ENCODE results near the gene KRAS.

Gene KRAS

GRCh38 chr12:25254271-25254880 lies 3.6 kb upstream of the KRAS start:
- DNase-seq = no peak

DNA sequence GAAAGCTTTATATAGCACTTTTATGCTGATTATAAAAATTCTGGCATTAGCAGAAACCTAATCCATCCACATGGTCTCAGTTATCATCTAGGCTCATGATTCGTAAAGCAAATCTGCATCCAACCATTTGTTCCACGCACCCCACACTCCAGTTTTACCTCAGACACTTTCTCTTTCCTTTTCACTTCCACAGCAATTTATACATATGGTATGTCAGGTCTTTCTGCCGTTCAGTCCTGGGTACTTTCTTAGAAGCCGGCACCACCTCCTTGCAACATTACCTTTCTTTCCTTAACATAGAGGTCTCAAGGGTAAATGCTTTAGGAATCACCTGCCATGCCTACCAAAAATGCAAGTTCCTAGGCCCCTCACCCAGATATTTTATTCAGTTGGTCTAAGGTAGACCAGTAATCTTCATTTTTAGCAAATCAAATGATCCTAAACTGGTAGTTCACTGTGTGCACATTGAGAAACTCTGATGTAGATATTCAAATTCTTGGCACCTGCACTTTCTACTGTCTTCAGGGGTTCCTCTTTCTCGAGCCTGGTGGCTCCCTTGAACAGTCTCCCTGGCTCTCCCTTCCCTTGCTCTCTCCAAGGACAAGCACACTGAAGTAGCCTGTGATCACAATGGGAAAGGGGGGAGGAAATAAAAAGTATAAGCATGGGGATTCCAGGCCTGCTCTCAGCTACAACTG lies 2.8 kb upstream of the KRAS start:
- no peak for DNase-seq

GRCh38 chr12:25252946-25253345 lies 2.2 kb upstream of the KRAS start:
- no peak for DNase-seq

DNA sequence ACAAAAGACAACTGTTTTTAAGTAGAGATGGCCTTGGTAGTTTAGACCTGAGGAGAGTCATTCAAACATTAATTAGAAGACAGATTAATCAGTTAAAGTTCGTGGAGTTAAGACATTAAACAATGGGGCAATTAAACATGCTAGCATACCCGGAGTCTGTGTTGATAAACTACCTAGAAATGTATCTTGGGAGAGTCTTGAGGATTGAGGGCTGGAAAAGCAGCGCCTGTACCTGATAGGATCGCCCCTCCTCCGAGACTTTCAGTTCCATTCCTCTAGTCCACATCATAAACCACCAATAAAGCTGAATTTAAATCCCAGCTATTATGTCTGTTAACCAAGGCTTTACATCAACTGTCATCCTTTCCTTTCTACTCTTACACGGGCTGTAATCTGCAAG lies 1.0 kb upstream of the KRAS start:
- DNase-seq = no peak

- no peak for DNase-seq
These were observed 594 bp downstream of the KRAS start for GRCh38 chr12:25249931-25250738.

- no peak for DNase-seq
These were observed 2.0 kb downstream of the KRAS start for GRCh38 chr12:25248732-25249131.

DNA sequence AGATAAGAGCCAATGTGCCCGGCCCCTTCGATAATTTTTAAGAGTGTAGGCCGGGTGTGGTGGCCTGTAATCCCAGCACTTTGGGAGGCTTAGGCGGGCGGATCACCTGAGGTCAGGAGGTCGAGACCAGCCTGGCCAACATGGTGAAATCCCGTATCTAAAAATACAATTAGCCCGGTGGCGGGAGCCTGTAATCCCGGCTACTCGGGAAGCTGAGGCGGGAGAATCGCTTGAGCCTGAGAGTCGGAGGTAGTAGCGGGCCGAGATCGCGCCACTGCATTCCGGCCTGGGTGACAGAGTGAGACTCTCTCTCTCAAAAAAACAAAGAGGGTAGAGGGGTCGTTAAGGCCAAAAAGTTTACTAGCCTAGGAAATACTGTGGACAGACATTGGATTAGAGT lies 2.6 kb downstream of the KRAS start:
- DNase-seq = no peak

GRCh38 chr12:25245491-25245890 lies 5.2 kb downstream of the KRAS start:
- DNase-seq = no peak

GRCh38 chr12:25243680-25243990 lies 7.1 kb downstream of the KRAS start:
- DNase-seq = no peak

- no peak for DNase-seq
These were observed 7.6 kb downstream of the KRAS start for GRCh38 chr12:25242981-25243679.

DNA sequence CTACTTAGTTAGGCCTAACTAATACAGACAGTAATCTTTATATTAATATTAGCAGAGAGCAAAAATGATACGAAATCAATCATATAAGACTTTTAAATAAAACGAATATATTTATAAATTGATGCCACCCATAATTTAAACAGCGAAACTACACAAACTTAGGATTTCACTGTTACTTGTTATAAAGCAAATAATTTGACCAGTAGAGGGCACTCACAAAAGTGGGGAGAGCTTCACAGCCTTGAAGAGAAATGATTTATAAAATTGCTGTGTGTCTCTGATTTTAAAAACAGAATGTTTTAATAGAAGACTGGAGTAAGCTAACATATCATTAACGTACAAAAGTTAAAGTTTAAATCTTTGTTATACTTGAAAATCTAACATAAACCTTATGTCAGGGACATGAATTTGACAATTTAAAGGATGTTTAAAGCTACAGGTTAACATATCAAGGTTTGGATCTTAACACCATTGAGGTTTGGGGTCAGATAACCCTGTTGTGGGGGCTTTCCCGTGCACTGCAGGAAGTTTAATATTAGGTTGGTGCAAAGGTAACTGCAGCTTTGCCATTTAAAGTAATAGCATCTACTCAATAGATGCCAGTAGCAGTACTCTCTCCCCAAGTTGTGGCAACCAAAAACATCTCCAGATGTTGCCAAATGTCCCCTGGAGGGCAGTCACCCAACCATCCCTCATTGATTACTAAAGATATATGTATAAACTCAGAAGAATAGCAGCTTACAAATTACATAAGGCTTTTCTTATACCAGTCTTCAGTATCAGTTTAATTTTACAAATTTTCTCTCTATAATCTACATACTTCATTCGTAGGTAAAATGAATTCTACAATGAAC lies 9.3 kb downstream of the KRAS start:
- peak; percentile 63 for DNase-seq

DNA sequence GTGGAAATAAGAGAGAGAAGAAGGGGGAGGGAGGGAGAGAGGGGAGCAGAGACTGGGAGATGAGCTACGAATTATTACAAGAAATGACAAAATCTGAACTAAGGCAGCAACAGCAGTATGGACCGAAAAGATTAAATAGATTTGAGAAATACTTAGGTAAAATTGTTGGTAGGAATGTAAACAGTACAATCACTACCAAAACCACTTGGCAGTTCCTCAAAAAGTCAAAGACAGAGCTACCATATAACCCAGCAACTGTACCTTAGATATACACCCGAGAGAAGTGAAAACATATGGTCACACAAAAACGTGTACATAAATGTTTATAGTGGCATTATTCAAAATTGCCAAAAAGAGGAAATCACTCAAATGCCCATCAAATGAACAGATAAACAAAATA lies 14.1 kb downstream of the KRAS start:
- DNase-seq = no peak

DNA sequence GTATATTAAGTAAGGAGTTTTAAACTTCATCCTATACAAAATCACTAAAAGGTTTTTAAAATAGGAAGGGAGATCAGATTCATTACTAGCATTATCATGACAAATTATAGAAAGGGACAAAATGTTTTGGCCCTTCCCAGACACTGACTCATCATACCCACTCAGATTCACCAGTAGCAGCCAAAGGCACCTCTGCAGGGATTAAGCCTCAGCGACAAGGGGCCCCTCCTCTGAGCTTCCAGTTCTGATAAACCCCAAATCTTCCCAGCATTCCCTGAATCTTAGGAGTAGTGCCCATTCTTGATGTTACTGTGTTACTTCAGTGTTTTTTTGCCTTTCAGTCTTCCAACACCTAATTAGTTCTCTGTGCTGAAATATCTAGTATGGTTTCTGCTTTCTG lies 14.5 kb downstream of the KRAS start:
- DNase-seq = no peak

GRCh38 chr12:25213338-25213737 lies 37.4 kb downstream of the KRAS start:
- DNase-seq = no peak

DNA sequence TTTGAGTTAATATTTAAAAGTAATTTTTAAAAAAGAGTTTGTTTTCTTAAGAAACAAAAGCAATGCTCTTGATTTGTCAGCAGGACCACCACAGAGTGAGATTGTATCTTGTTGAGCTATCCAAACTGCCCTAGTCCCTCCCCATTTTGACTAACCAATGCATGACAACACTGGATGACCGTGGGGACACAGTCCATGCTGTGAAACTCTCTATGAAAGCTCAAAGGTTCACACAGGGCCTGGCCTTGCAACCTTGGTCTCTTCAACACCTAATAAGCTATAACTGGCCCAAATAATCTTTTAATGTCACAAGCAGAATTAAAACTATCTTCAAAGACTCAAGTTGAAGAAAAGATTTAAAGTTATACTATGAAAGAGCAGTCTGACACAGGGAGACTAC lies 42.2 kb downstream of the KRAS start:
- no peak for DNase-seq

DNA sequence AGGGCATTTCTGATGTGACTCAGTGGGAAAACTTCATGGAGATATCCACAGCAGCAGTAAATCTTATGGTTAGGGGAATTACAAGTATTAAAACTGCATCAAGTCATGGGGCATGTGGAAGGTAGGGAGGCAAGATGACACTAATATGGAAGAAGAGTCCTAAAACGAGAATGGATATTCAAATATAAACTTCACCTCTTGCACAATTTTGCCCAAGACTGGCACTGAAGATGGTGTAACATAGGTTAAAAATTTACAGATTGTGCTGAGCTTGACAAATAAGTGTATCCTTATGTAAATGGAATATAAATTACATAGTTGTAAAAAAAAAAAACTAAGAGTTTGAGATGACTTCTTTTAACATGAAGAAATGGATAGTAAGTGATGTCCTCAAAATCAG lies 42.9 kb downstream of the KRAS start:
- DNase-seq = no peak

GRCh38 chr12:25207411-25207810 lies 43.3 kb downstream of the KRAS start:
- no peak for DNase-seq

- DNase-seq = no peak
These were observed 48.6 kb downstream of the KRAS start for GRCh38 chr12:25202137-25202536.

DNA sequence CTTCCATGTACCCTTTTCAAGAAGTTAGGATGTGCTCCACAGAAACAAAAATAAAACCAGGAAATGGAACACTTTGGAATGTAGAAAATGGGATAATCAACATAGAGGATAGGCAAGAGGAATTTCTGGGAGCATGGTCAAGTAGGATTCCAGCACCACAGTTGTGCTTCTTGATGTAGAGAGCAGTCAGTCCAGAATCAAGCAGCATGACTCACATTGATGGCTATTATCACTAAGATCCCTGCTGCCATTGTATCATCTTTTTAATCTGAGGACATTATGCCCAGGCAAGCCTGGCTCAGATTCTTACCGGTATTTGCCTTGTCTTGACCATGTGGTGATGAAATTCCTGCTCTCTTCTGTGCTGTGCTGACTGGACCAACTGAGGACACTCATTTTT lies 50.0 kb downstream of the KRAS start:
- DNase-seq = no peak

DNA sequence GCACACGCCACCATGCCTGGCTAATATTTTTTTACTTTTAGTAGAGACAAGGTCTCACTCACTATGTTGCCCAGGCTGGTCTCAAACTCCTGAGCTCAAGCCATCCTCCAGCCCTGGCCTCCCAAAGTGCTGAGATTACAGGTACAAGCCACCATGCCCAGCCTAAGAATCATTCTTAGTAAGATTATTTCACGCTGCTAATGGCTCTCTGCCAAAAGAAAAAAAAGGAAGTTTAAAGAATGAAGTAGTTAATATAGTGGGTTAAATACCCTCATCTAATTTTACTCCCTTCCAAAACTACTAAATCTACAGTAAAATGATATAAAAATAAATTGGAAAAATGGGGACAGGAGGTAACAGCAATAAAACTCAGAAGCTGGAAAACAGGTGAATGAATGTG lies 53.1 kb downstream of the KRAS start:
- DNase-seq = no peak

DNA sequence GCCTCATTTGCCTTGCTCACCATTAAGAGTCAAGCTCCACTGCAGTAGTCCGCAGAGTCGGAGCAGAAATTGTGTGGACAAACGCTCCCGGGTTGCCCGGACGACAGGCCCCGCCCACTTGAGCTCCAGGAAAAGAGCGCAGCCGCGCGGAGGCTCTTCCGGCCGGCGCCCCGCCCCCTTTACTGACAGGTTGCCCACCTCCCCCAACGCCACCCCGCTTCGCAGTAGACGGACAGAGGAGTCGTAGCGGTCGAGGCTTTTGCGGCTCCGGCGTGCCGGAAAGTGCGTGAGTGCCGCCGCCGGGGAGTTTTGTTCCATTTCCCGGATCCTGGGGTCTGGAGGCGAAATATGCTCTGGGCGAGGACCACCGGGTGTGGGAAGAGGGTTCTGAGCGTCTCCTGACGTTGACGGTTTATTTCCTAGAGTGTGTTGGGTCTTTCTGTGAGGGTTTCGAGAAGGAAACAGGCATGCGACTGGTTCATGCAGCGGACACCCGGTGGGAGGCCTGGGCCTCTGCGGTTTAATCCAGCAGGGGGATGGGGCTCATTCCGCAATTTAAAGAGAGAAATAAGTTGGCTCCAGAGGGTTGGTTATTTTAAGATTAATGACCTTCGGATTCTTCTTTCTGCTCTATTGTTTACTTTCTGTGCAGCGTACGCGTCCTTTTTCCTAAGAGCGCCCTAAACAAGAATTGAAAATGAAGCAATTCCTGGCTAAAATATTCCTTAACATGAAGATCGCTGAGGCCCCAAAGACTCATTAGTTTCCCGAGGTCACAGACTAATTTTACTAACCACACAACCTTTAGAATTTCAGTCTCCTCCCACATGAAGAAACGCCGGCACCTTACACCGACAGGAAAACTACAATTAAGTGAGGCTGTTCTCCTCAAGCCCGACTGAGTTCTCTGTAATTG lies 55.4 kb downstream of the KRAS start, which contains the start of the genes DNAI7 and ETFRF1:
Gene DNAI7, minus strand, starts transcription at position 105 of the 916 bp plus-strand sequence. Its CDS starts 82 bp downstream, at position 23.
Gene ETFRF1, plus strand, starts transcription at position 182 of the 916 bp plus-strand sequence. CDS start 8,720 bp downstream, outside the sequence.
- peak; percentile 94 for DNase-seq
